GM18502 (cell line): ENCODE results near the gene TCHHL1.

Experiments
- ATAC-seq: cut with Tn5 transposase; IDR thresholded peaks from one replicate; pipeline ENCODE4 v1.9.1; 2021; ENCODE audit warnings: mild to moderate bottlenecking; ENCODE audit not compliant: unreplicated experiment, poor library complexity

The TCHHL1 gene

GRCh38 chr1:152039886-152040285, 49.0 kb downstream of the TCHHL1 start:
- no peak for ATAC-seq

GRCh38 chr1:152039461-152039860, 49.4 kb downstream of the TCHHL1 start:
- no peak for ATAC-seq

GRCh38 chr1:152038871-152039270, 50.0 kb downstream of the TCHHL1 start:
- no peak for ATAC-seq

- ATAC-seq, result peak; percentile 50
Observed at GRCh38 chr1:152036267-152037216, 52.3 kb downstream of the TCHHL1 start, which contains the start of gene S100A11. S100A11 (minus strand) TSS chr1:152037004; CDS start chr1:152036915, 89 bp downstream.

GRCh38 chr1:152035539-152036266, 53.2 kb downstream of the TCHHL1 start:
- no peak for ATAC-seq

GRCh38 chr1:152034654-152035538, 54.0 kb downstream of the TCHHL1 start:
- peak; percentile 52 for ATAC-seq

- ATAC-seq, result peak; percentile 23
Observed at GRCh38 chr1:152034324-152034653, 54.6 kb downstream of the TCHHL1 start.
